GM10248 (cell line): ENCODE measurements around the gene PCYT2.

Source experiments
- CTCF ChIA-PET: fragments of 300-600 bp; sonication (Branson Sonifier 250); formaldehyde crosslinking; extraction: SDS; loops from one replicate; lab custom pipeline; 2021; ENCODE audit warnings: antibody characterized with exemption; lab: Yijun Ruan, JAX
- POLR2A ChIA-PET: fragments of 350-650 bp; sonication (Branson Sonifier 250); formaldehyde crosslinking; extraction: SDS; loops from one replicate; lab custom pipeline; 2020; ENCODE audit warnings: antibody characterized with exemption; lab: Yijun Ruan, JAX
- DNase-seq: peaks from one replicate; pipeline ENCODE4 v3.0.0; 2012; ENCODE audit errors: extremely low spot score
- TF ChIP-seq, protein P1 (sequence below): IDR thresholded peaks from 2 replicates; pipeline ENCODE4 v1.5.1; 2012; ENCODE audit warnings: mild to moderate bottlenecking, low read depth; ENCODE audit errors: extremely low read depth, missing control alignments, control extremely low read depth

The PCYT2 gene

DNA sequence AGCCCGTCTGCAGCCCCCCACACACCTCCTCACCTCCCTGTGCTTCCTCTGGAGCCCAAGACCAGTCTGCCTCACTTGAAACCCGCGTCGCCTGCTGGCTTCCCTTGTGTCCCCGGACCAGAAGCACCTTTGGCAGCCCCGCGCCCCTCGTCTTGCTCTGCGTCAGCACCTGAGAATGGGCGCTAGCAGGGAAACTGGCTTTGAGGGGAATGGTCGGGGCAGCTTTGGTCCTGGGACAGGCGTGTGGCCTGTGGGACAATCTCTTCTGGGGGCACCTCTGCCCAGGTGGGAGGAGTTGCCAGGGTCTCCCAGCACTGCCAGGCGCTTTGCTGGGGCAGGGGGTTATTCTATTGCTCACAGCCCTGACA, 20.0 kb upstream of the PCYT2 start:
- TF ChIP-seq, protein P1, sequence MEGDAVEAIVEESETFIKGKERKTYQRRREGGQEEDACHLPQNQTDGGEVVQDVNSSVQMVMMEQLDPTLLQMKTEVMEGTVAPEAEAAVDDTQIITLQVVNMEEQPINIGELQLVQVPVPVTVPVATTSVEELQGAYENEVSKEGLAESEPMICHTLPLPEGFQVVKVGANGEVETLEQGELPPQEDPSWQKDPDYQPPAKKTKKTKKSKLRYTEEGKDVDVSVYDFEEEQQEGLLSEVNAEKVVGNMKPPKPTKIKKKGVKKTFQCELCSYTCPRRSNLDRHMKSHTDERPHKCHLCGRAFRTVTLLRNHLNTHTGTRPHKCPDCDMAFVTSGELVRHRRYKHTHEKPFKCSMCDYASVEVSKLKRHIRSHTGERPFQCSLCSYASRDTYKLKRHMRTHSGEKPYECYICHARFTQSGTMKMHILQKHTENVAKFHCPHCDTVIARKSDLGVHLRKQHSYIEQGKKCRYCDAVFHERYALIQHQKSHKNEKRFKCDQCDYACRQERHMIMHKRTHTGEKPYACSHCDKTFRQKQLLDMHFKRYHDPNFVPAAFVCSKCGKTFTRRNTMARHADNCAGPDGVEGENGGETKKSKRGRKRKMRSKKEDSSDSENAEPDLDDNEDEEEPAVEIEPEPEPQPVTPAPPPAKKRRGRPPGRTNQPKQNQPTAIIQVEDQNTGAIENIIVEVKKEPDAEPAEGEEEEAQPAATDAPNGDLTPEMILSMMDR: no peak
- ChIA-PET POLR2A (interaction anchor here (0.6 kb wide), 1 partner anchor 11 kb away, joined by 13 read pairs; no protein-coding TSS in a partner anchor), CTCF (interaction anchor here (1.0 kb wide), 1 partner anchor 28 kb away, joined by 4 read pairs; no protein-coding TSS in a partner anchor)
- DNase-seq: no peak

DNA sequence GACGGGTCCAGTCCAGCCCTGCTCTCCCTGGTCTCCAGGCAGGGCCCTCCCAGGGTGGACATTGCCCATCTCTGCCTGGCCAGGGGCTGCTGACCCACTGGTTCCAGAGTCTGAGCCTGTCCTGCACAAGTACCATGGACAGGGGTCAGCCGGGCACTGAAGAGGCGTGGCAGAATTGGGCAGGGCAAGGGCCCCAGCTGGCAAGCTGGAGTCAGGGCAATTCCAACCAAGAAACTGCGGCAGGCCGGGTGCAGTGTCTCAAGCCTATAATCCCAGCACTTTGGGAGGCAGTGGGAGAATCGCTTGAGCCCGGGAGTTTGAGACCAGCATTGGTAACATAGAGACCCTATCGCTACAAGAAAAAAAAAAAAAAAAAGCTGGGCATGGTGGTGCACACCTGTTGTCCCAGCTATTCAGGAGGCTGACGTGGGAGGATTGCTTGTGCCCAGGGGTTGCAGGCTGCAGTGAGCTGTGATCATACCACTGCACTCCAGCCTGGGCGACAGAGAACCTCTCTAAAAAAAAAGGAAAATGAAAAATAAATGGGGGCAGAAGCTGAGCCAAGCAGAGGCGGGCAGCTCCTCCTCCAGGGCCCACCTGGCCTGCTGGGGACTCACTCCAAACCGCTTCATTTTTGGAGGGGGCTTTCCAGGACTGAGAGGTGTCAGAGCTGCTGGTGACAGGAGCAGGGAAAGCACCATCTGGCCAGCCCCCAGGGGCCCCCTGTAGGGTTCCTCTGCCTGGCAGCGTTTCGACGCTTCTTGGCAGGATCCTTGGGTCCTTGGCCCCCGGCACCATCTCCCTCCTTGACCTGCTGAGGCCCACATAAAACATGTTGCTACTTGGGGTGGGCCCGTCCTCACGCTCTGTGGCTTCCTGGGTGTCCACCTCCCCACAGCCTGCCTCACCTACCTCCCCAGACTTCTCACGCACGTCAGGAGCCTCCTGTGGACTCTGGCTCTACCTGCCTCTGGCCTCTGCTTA, 19.2 kb upstream of the PCYT2 start:
- peak; percentile 42 for DNase-seq
- ChIA-PET POLR2A (interaction anchor here (0.6 kb wide), 2 partner anchors 10 to 366 kb away, joined by 6 to 13 read pairs; no protein-coding TSS in a partner anchor), CTCF (interaction anchor here (0.6 to 1.0 kb wide), 2 partner anchors 29 to 37 kb away, joined by 3 to 4 read pairs; no protein-coding TSS in a partner anchor)
- TF ChIP-seq, protein P1: no peak

DNA sequence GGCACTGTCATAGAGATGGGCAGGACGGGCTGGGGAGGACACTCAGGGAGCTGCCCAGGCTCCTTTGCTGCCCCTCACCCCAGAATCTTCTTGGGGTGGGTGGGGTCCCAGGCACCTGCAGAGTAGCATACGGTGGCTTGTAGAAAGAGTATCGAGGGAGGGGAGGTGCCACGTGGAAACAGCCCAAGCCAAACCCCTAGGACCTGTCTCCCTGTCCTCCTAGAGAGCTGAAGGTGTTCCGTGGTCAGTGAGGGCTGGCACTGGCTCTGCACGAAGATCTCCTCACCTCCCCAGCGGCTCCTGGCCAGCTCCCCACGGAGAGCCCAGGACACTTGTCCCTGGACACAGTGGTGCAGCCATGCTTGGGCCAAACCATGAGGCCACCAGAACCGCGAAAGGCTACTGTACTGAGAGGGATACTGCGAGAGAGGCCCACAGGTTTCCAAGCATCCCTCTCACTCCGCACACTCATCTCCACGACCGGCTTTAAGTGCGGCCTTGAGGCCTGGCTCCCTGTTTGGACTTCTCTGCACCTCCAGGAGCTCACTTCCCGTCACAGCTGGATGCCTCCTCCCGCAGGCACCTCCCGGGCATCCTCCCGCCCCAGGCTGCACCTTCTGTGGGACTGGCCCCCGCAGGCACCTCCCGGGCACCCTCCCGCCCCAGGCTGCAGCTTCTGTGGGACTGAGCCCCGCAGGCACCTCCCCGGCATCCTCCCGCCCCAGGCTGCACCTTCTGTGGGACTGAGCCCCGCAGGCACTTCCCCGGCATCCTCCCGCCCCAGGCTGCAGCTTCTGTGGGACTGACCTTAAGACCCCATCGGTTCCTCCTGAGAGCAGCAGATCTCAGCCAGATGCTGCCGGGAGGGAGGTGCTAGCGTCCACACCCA, 18.3 kb upstream of the PCYT2 start:
- POLR2A ChIA-PET: interaction anchor here (0.6 kb wide), 1 partner anchor 367 kb away, joined by 6 read pairs; no protein-coding TSS in a partner anchor
- DNase-seq: no peak
- TF ChIP-seq, protein P1: no peak
- CTCF ChIA-PET: interaction anchor here (0.9 kb wide), 1 partner anchor 30 kb away, joined by 3 read pairs; no protein-coding TSS in a partner anchor

- CTCF ChIA-PET: interaction anchor here (0.9 to 1.3 kb wide), 4 partner anchors 11 to 59 kb away, joined by 3 to 5 read pairs (median 4); no protein-coding TSS in a partner anchor
- POLR2A ChIA-PET: interaction anchor here (1.0 kb wide), 1 partner anchor 11 kb away, joined by 3 read pairs; no protein-coding TSS in a partner anchor
- DNase-seq: no peak
- TF ChIP-seq, protein P1: no peak
Measured at GRCh38 chr17:81928544-81929252, 17.5 kb upstream of the PCYT2 start.

DNA sequence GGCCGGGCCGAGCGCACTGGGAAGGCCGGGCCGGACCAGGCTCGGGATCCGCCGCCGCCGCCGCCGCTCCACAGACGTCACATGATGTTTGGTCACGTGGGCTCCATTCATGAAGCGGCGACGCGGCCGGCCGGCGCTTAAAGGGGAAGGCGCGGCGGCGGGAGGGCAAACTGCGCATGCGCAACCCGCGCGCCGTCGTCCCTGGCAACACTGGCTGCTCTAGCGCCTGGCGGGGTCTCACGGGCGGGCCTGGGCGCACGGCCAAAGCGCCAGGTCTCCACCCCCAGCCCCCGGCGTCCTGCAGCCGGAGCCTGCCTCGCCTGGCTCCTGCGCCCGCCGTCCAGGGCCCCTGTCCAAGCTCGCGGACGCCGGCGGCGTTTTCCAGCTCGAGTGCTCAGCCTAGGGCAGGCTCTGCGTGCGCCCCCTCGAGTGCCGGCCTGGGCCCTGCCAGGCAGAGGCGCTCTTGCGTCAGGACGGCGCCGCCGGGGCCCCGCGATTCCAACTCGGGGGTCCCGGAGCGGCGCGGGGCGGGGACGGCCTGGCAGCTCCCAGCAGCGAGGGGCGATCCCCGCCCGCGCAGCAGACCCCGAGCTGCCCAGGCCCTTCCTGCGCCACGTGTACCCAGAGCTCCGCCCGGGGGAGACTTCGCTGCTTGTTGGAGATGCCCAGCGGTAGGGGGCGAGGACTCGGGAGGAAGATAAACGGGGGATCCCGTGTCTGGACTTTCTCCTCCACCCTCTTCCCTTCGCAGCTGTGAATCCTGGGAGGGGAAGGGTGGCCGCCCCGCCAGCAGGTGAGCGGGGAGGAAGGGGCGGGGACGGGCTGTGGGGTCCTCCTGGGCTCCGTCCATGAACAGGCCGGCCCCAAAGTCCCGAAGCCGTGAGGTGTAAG, 16.7 kb upstream of the PCYT2 start, which contains the start of gene MAFG:
MAFG (minus strand) TSS at position 83 of the 891 bp plus-strand sequence. CDS start 4,550 bp downstream, outside the sequence.
- peak; percentile 99 for DNase-seq
- ChIA-PET CTCF (interaction anchor here (0.9 to 2.7 kb wide), 6 partner anchors 11 to 59 kb away, joined by 3 to 9 read pairs (median 4); no protein-coding TSS in a partner anchor), POLR2A (interaction anchor here (1.0 to 1.2 kb wide), 2 partner anchors 12 to 170 kb away, joined by 3 read pairs; partner anchors contain the start of gene FASN)
- TF ChIP-seq, protein P1: peak; percentile 63
